ENCODE results near the gene ARHGAP33.
"Not testable (repeated sequence)": the region's sequence is repeated elsewhere in the genome, so short reads cannot be mapped to it uniquely, and the experiment has no call there.

ARHGAP33 gene

DNA sequence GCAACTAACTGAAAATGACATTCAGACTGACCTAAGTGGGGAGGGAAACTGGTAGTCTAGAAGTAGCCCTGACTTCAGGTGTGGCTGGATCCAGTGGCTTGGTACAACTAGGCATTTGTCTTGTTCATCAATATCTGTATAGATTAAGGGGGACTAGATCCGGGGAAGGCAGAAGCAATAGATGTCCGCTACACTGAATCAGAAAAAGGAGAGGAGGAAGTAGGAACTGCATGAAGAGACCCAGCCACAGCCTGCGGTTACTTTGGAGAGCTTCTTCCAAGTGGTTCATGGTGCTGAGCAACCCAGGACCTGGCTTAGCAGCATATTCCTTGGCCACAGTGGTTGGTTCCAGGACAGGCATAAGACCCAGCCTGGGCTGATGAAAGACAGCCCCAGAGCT is 47.2 kb downstream of the ARHGAP33 start:
- no peak overlapping the region for H3K4me3 ChIP-seq (ENCODE audit: low read length)
- no peak for DNase-seq (ENCODE audit: low read depth)
- TF ChIP-seq, protein P1, sequence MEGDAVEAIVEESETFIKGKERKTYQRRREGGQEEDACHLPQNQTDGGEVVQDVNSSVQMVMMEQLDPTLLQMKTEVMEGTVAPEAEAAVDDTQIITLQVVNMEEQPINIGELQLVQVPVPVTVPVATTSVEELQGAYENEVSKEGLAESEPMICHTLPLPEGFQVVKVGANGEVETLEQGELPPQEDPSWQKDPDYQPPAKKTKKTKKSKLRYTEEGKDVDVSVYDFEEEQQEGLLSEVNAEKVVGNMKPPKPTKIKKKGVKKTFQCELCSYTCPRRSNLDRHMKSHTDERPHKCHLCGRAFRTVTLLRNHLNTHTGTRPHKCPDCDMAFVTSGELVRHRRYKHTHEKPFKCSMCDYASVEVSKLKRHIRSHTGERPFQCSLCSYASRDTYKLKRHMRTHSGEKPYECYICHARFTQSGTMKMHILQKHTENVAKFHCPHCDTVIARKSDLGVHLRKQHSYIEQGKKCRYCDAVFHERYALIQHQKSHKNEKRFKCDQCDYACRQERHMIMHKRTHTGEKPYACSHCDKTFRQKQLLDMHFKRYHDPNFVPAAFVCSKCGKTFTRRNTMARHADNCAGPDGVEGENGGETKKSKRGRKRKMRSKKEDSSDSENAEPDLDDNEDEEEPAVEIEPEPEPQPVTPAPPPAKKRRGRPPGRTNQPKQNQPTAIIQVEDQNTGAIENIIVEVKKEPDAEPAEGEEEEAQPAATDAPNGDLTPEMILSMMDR (conservative IDR thresholded peaks at IDR 0.05; ENCODE audit: low read depth, low read length): no peak

DNA sequence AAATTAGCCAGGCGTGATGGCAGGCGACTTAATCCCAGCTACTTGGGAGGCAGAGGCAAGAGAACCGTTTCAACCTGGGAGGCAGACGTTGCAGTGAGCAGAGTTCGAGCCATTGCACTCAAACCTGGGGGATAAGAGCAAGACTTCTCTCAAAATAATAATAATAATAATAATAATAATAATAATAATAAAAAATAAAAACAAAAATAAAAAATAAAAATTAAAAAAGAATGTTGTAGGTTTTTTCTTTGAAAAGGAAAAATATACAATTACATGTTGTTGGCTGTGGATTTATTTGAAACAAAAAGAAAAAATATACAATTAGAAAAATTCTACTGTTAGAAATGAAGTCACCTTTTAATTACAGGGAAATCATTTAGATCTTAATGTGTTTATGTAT is 48.8 kb downstream of the ARHGAP33 start:
- DNase-seq (ENCODE audit: low read depth): no peak
- TF ChIP-seq, protein P1 (conservative IDR thresholded peaks at IDR 0.05; ENCODE audit: low read depth, low read length): no peak
- H3K4me3 ChIP-seq (ENCODE audit: low read length): no peak overlapping the region

DNA sequence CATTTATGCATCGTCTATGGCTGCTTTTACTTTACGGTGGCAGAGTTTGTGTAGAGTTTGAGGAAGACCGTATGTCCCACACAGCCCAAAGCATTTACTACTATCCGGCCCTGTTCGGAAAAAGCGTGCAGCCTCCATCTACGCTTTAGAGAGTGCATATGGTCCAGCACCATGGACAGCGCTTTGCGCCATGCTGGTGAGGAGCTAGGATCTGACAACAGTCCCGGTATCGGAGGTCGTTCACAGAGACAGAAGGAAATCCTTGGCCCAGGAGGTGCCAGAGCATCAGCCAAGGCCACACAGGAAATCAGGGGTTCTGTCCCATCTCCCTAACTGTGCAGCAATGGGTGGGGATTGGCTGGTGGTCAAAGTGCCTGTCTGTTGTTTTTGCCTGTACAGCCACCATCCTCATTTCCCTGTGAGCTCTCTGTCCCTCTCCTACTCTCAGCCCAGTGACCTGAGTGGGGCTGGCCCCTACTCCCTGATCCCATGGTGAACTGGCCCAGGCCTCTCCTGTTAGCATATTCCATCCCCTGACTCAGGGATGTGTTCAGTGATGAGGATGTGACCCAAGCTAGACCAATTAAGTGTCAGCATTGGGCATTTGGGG is 53.4 kb downstream of the ARHGAP33 start:
- TF ChIP-seq, protein P1 (conservative IDR thresholded peaks at IDR 0.05; ENCODE audit: low read depth, low read length): no peak
- peak; percentile 14 for DNase-seq (ENCODE audit: low read depth)
- H3K4me3 ChIP-seq (ENCODE audit: low read length): no peak overlapping the region

DNA sequence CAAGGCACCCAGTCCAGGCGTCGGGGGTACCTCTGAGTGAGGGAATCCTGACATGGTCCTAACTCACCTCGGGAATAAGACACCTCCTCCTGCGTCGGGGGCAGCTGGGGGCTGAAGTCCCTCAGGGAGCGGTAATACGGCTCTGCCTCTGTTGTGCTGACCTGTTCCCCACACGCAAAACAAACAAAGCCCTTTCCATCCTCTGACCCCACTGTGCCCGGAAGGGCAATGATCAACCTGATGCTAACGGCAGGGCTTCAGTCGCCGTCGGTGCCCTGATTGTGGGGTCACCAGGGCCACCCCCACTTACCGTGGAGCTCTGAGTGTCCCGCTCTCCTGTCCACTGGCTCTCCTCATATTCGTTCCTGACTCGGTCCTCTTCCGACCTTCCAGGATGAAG is 55.6 kb downstream of the ARHGAP33 start:
- no peak overlapping the region for H3K4me3 ChIP-seq (ENCODE audit: low read length)
- TF ChIP-seq, protein P1 (conservative IDR thresholded peaks at IDR 0.05; ENCODE audit: low read depth, low read length): no peak
- no peak for DNase-seq (ENCODE audit: low read depth)

DNA sequence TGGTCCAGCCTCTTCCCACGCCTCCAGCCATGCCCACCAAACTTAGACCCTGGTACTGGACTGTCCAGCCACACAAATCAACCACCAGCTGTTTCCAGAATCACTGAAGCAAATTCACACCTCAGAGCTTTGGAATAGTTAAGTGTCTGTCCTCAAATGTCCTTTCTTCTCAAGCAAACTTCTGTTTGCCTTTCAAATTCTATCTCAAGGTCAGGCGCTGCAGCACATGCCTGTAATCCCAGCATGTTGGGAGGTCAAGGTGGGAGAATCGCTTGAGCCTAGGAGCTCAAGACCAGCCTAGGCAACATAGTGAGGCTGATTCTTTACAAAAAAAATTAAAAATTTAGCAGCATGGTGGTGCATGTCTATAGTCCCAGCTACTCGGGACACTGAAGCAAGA is 56.7 kb downstream of the ARHGAP33 start:
- TF ChIP-seq, protein P1 (conservative IDR thresholded peaks at IDR 0.05; ENCODE audit: low read depth, low read length): no peak
- H3K4me3 ChIP-seq (ENCODE audit: low read length): no peak overlapping the region
- DNase-seq (ENCODE audit: low read depth): no peak

DNA sequence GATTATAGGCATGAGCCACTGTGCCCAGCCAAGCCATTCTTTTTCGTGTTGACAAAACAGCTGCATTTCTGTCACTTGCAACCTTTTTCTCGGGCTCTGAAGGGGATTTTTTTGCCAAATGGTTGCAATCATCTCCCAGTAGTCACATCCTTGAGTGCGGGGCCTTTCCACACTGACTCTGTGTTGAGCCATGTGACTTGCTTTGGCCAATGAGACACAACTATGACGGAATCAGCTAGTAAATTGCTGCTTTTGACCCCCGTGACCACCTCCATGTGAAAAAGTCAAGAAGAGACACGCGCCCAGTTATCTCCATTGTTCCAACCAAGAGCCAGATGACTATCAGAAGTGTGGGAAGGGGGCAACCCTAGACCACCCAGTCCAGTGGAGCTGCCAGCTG is 58.6 kb downstream of the ARHGAP33 start:
- TF ChIP-seq, protein P1 (conservative IDR thresholded peaks at IDR 0.05; ENCODE audit: low read depth, low read length): no peak
- no peak for DNase-seq (ENCODE audit: low read depth)

DNA sequence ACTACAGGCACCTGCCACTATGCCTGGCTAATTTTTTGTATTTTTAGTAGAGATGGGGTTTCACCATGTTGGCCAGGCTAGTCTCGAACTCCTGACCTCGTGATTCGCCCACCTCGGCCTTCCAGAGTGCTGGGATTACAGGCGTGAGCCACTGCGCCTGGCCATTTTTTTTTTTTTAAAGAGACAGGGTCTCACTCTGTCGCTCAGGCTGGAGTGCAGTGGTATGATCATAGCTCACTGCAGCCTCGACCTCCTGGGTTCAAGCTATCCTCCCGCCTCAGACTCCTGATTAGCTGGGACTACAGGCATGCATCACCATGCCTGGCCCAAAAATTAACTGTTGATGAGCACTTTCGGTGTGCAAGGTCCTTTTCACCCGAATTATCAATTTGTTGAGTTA is 60.7 kb downstream of the ARHGAP33 start:
- DNase-seq (ENCODE audit: low read depth); H3K4me3 ChIP-seq (ENCODE audit: low read length): not testable (repeated sequence)

More for the DNA sequence above, 58.6 kb downstream of the ARHGAP33 start:
- H3K4me3 ChIP-seq (ENCODE audit: low read length): no peak overlapping the region

All from retinal pigment epithelial cell (primary cell).